Measurements from ENCODE around the gene ELF5. TPM values are rescaled to one million over a fixed set of nuclear protein-coding genes. Genes with fewer than 3 reads are reported as not detected.

Gene ELF5
- total RNA-seq, 1 experiment from 2014 or later: not detected

GRCh38 chr11:34525888-34526657, 12.5 kb upstream of the ELF5 start:
- no peak for DNase-seq (ENCODE audit: low read depth)
- in situ Hi-C loops (cut with HindIII; ENCODE audit: low pct_unique_long_range_greater_than_20kb, low sequenced_read_pairs): no loop called here

GRCh38 chr11:34525098-34525497, 11.5 kb upstream of the ELF5 start:
- in situ Hi-C loops (cut with HindIII; ENCODE audit: low pct_unique_long_range_greater_than_20kb, low sequenced_read_pairs): no loop called here
- DNase-seq (ENCODE audit: low read depth): no peak

- no peak for DNase-seq (ENCODE audit: low read depth)
- in situ Hi-C loops (cut with HindIII; ENCODE audit: low pct_unique_long_range_greater_than_20kb, low sequenced_read_pairs): no loop called here
These were observed 11.1 kb upstream of the ELF5 start for GRCh38 chr11:34524696-34525095.

GRCh38 chr11:34523053-34523452, 9.5 kb upstream of the ELF5 start:
- in situ Hi-C loops (cut with HindIII; ENCODE audit: low pct_unique_long_range_greater_than_20kb, low sequenced_read_pairs): no loop called here
- no peak for DNase-seq (ENCODE audit: low read depth)

GRCh38 chr11:34522188-34522587, 8.6 kb upstream of the ELF5 start:
- in situ Hi-C loops (cut with HindIII; ENCODE audit: low pct_unique_long_range_greater_than_20kb, low sequenced_read_pairs): no loop called here
- DNase-seq (ENCODE audit: low read depth): no peak

- DNase-seq (ENCODE audit: low read depth): no peak
These were observed 7.7 kb upstream of the ELF5 start for GRCh38 chr11:34521265-34521664.

GRCh38 chr11:34519595-34520235, 6.1 kb upstream of the ELF5 start:
- in situ Hi-C loops (cut with HindIII; ENCODE audit: low pct_unique_long_range_greater_than_20kb, low sequenced_read_pairs): no loop called here
- DNase-seq (ENCODE audit: low read depth): no peak

More at GRCh38 chr11:34521265-34521664, 7.7 kb upstream of the ELF5 start:
- in situ Hi-C loops (cut with HindIII; ENCODE audit: low pct_unique_long_range_greater_than_20kb, low sequenced_read_pairs): no loop called here

- DNase-seq (ENCODE audit: low read depth): no peak
- in situ Hi-C loops (cut with HindIII; ENCODE audit: low pct_unique_long_range_greater_than_20kb, low sequenced_read_pairs): no loop called here
These were observed 2.9 kb upstream of the ELF5 start for GRCh38 chr11:34516247-34517040.

- no peak for DNase-seq (ENCODE audit: low read depth)
- in situ Hi-C loops (cut with HindIII; ENCODE audit: low pct_unique_long_range_greater_than_20kb, low sequenced_read_pairs): no loop called here
These were observed 1.0 kb upstream of the ELF5 start for GRCh38 chr11:34514597-34514996.

GRCh38 chr11:34512840-34513681, 533 bp downstream of the ELF5 start:
- in situ Hi-C loops (cut with HindIII; ENCODE audit: low pct_unique_long_range_greater_than_20kb, low sequenced_read_pairs): no loop called here
- DNase-seq (ENCODE audit: low read depth): no peak

- no peak for DNase-seq (ENCODE audit: low read depth)
- in situ Hi-C loops (cut with HindIII; ENCODE audit: low pct_unique_long_range_greater_than_20kb, low sequenced_read_pairs): no loop called here
These were observed 2.9 kb downstream of the ELF5 start for GRCh38 chr11:34510673-34511072.

GRCh38 chr11:34510218-34510617, 3.4 kb downstream of the ELF5 start:
- in situ Hi-C loops (cut with HindIII; ENCODE audit: low pct_unique_long_range_greater_than_20kb, low sequenced_read_pairs): no loop called here
- no peak for DNase-seq (ENCODE audit: low read depth)

- in situ Hi-C loops (cut with HindIII; ENCODE audit: low pct_unique_long_range_greater_than_20kb, low sequenced_read_pairs): no loop called here
- DNase-seq (ENCODE audit: low read depth): no peak
These were observed 4.2 kb downstream of the ELF5 start for GRCh38 chr11:34509336-34509876.

GRCh38 chr11:34508524-34508923, 5.1 kb downstream of the ELF5 start:
- in situ Hi-C loops (cut with HindIII; ENCODE audit: low pct_unique_long_range_greater_than_20kb, low sequenced_read_pairs): no loop called here
- no peak for DNase-seq (ENCODE audit: low read depth)

- no peak for DNase-seq (ENCODE audit: low read depth)
- in situ Hi-C loops (cut with HindIII; ENCODE audit: low pct_unique_long_range_greater_than_20kb, low sequenced_read_pairs): no loop called here
These were observed 6.0 kb downstream of the ELF5 start for GRCh38 chr11:34507610-34508009.

GRCh38 chr11:34507156-34507555, 6.4 kb downstream of the ELF5 start:
- in situ Hi-C loops (cut with HindIII; ENCODE audit: low pct_unique_long_range_greater_than_20kb, low sequenced_read_pairs): no loop called here
- DNase-seq (ENCODE audit: low read depth): no peak

- in situ Hi-C loops (cut with HindIII; ENCODE audit: low pct_unique_long_range_greater_than_20kb, low sequenced_read_pairs): no loop called here
- DNase-seq (ENCODE audit: low read depth): no peak
These were observed 7.7 kb downstream of the ELF5 start for GRCh38 chr11:34505874-34506273.

- in situ Hi-C loops (cut with HindIII; ENCODE audit: low pct_unique_long_range_greater_than_20kb, low sequenced_read_pairs): no loop called here
- no peak for DNase-seq (ENCODE audit: low read depth)
These were observed 10.6 kb downstream of the ELF5 start for GRCh38 chr11:34502949-34503348.
